ENCODE measurements around the gene CARHSP1.
"Not testable (repeated sequence)": the region's sequence is repeated elsewhere in the genome, so short reads cannot be mapped to it uniquely, and the experiment has no call there.

CARHSP1 gene

DNA sequence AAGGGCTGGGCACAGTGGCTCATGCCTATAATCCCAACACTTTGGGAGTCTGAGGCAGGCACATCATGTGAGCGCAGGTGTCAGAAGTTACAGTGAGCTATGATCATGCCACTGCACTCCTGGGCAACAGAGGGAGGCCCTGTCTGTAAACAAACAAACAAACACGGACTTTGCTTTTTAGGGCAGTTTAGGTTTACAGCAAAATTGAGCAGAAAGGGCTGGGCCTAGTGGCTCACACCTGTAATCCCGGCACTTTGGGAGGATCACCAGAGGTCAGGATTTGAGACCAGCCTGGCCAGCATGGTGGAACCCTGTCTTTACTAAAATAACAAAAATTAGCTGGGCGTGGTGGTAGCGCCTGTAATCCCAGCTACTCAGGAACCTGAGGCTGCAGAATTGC lies 3.3 kb upstream of the CARHSP1 start:
- DNase-seq (ENCODE audit: low read depth): no peak

DNA sequence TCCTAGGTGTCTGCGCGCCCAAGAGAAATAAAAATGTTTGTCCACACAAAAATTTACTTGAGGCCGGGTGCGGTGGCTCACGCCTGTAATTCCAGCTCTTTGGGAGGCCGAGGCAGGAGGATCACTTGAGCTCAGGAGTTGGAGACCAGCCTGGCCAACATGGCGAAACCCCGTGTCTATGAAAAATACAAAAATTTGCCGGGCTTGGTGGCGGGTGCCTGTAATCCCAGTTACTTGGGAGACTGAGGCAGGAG lies 1.1 kb upstream of the CARHSP1 start:
- not testable (repeated sequence) for DNase-seq (ENCODE audit: low read depth)

DNA sequence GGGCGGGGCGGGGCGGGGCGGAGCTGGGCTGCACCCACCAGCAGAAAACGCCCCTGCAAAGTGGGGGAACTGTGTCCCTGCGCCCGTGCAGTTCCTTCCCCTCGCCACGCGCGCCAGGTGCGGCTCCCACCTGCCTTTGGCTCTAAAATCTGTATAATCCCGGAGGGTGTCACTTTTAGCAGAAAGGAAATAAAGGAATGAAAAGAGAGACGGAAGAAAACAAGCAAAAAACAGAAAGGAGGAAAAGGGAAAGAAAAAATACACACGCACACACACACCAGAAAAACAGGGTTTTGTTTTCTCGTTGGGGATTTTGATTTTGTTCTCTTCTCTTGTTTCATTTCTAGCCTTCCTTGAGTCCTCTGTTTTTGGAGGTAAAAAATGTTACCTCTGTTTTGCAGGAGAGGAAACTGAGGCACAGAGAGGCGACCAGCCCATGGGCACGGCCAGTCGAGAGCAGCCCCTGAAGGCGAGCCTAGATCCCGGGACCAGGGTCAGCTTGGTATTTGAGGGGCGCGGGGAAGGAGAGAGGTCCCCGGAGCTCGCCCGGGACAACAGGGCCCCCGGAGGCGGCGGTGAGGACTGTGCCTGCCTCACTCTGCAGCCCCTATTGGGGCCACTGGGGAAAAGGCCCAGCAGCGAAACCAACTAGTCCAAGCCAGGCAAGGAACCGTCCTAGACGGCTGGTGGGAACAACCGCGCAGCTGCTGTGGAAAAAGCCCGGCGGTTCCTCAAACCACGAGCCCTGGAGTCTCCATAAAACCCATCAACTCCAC lies 594 bp upstream of the CARHSP1 start:
- DNase-seq (ENCODE audit: low read depth): no peak

DNA sequence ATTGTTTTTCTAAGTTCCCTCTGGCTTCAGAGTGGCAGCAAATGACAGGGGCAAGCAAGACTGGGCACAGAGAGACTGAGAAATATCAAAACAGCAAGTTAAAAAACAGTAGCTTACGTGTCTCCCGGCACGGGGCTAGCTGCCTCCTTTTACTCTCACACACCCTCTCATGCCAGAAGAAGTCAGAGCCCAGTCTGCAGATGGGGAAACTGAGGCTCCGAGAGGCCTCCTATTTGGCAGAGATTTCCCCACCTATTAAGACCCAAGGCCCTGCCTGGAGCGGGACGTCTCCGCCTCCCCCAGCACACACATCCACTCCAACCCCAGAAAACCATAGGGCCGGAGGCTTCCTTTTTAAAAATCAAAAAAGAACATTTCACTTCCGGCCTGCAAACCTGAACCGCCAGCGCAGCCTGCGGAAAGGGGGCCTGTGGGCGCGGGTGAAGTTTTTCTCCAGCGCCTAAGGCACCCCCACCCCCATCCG lies 832 bp downstream of the CARHSP1 start:
- no peak for DNase-seq (ENCODE audit: low read depth)

DNA sequence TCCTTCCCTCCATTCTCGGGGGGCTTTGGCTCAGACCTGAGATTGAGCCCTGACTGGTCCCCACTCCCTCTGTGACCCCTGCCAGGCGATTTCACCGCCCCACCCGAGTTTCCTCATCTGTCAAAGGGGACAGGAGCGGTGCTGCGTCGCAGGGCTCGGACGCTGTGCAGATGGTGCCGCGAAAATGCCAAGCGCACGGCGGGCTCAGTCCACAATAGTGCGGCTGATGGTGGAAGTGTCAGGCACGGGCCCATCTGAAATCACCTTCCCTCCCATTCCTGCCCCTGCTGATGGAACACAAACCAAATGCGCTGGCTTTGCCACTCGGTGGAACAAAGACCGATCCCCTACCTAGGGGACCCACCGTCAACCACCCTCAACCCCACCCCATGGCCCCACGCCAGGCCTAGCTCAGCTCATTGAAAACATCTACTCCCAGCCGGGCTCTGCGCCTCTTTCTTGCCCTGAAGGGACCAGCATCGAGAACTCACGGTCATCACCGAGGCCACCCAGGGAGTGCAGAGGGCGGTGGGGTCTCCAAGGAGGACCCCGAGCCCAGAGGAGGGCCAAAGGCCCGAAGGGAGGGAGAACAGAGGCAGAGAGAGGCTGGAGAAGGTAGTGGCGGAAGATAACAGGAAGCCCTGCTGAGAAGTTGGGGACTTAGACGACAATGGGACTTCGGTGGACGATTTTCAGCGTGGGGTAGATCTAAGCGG lies 1.4 kb downstream of the CARHSP1 start:
- DNase-seq (ENCODE audit: low read depth): no peak

DNA sequence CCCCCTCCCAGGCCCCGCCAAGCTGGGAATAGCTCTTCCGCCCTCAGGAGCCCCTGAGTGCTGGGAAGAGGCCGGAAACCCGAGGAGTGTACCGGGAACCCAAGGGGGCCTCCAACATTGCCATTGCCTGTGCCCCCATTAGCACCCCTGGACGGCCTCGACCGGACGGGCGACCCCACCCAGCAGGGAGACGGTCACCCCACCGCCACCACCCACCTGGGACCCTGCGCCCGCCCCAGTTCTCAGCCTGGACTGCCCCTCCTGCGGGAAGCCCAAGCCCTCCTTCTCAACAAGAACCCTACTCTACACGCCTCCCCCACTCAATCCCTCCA lies 2.0 kb downstream of the CARHSP1 start:
- no peak for DNase-seq (ENCODE audit: low read depth)

DNA sequence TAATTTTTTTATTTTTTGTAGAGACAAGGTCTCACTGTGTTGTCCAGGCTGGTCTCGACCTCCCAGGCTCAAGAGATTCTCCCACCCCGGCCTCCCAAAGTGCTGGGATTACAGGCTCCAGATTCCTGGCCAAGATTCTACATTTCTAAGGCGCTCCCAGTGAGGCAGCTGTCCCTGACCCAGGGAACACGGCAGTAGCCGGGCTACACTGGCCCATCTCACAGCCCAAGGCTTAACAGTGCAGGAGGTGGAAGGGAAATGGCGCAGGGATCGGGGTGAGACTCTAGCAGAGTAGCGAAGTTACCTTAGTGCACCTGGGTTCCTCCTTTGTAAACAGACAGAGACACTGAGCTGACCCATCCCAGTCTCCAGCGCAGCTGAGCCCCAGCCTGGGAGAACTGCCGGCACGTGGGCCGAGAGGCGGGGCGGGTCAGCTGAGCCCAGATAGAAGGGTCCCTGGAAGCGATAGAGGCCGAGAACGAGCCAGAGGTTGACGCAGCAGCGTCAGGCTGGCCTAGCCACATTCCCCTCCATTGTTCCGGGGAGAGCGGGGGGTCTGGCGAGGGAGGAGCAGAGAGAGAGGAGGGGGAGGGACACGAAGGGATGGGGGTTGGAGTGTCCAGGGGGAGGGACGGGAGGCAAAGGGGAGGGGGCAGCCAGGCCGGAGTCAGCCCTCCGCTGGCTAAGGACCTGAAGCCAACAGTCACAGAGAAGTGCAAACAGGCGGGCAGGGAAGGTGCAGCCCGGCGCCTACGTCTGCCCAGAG lies 2.5 kb downstream of the CARHSP1 start:
- DNase-seq (ENCODE audit: low read depth): no peak

DNA sequence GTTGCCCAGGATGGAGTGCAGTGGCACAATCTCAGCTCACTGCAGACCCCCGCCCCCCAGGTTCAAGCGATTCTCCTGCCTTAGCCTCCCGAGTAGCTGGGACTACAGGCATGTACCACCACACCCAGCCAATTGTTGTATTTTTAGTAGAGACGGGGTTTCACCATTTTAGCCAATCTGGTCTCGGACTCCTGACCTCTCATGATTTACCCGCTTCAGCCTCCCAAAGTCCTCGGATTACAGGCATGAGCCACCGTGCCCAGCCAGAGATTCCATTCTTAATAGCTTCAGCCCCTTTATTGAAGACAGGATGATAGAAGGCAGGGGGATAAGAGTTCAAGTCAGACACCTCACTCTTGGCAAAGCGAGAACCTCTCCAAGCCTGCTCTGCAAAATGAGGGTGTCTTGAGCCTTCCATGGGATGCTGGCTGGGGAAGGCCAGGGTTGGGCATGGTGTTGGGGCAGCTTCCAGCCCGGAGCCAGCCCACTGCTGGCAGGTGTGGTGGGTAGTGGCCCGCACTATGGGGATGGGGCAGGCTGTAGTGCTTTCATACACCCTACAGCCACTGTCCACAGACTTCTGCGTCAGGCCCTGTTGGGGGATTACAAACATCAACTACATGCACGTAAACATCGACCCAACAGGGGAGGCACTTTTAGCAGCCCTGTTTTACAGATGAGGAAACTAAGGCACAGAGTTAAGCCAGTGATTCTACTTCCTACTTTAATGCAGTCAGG lies 3.5 kb downstream of the CARHSP1 start:
- DNase-seq (ENCODE audit: low read depth): no peak

DNA sequence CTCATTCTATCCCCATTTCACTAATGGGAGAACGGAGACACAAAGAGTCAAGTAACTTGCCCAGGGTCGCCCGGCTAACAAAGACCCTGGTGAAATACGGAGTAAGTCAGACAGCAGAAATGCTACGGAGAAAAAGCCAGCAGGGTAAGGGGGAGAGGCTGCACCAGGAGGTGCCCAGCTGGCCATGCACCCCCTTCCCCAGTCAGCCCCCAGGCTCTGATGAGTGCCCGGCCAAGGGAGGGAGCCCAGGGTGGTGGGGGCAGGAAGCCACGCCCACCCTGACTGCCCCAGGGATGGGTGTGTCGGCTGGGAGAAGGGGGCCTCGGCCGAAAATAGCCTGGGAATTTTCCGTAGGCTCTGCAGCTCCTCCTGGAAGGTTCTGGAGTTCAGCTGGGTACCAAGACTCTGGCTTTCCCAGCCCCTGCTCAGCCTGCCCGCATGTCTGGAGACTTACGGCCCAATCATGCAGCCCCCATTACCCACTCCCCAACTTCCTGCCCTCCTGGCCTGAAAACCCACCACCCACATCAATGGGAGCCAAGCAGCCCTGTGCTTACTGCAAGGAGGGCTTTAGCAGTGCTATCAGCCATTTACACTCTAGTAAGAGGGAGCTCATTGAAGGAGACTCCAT lies 4.2 kb downstream of the CARHSP1 start:
- no peak for DNase-seq (ENCODE audit: low read depth)

DNA sequence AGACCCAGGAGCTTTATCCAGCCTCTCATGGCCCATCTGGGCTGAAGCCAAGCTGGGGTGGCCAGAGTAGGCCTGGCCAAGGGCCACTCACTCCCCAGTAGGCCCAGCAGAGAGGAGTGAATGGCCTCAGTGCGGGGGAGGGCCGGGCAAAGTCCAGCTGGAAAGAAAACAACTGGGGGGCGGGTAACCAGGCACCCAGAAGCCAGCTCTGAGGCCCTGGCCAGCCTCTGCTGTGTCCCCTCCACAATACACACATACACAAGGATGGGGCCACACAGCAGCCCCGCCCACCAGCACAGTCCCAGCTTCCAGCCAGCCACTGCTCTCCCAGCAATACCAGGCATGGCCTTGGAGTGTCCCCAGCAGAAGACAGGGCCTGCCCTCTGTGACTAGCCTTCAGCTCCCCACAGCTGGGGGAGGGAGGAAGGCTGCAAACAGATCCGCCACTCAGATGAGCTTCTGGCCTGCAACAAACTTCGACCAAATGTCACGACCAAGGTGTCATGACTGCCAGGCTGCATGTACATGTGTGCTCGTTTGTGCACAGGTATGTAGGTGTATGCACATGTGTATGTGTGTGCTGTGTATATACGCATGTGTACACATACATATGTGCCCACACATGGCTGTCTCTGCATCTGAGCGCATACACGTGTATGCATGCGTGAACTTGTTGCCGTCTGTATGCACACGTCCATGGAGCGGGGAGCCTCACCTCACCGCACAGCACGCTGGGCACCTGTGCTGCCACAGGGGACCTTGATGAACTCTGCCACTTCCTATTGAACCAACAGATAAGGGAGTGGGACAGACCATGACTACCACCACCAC lies 5.0 kb downstream of the CARHSP1 start:
- DNase-seq (ENCODE audit: low read depth): no peak

DNA sequence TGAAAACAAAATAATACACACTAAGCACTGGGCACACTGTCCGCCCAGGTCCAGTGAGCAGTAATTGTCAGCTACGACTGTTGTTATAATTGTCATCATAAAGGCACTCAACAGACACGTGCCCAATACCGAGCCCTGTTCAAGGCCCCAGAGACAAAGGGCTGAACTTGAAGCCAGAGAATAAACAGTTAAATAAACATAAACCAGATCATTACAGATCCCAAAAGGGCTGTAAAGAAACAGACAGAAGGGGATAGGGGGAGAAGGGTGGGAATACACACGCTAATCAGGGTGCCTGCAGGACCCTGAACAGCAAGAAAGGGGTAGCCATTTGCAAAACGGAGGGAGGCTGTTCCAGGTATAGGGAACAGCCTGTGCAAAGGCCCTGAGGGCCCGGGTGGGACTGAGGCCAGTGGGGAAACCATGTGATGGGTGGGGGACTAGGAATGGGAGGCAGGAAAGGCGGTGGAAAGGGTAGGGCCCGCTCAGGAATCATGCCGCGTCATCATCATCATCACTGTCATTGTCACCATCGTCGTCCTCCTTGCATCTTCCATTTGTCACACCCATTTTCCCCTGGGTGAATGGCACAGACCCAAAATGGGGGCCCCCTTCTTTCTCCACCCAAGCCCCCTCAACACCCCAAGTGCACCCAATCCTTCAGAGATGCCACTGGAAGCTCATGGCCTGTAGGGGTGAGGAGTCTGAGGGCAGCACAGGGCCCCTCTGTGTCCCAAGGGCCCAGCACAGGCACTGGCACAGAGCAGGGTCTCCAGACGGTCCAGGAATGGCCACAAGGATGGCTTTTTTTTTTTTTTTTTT lies 6.3 kb downstream of the CARHSP1 start:
- DNase-seq (ENCODE audit: low read depth): no peak

DNA sequence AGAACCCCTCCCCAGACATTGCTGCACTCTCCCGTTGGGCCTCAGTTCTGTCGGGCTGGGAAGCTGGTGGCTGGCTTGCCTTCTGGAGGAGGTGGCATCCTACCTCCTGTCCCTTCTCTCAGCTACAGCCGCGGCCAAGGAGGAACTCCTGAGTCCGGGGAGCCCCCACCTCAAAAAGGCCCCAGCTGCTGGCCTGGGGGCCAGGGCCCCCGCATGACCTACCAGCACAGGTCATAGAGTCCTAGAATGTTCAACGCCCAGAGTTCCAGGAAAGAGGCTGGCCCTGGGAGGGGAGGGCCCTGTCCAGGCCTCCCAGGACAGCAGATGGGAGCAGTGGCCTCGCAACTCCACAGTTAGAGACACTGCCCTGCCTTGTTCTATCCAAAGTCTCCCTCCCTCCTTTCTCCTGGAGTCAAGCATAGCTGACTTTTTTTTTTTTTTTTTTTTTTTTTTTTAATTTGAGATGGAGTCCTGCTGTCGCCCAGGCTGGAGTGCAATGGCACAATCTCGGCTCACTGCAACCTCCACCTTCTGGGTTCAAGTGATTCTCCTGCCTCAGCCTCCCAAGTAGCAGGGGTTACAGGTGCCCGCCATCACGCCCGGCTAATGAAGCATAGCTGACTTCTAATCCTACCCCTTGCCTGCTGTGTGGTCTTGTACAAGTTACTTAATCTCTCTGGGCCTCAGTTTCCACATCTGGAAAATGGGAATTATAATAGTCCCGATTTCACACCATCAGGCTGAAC lies 7.1 kb downstream of the CARHSP1 start:
- no peak for DNase-seq (ENCODE audit: low read depth)

DNA sequence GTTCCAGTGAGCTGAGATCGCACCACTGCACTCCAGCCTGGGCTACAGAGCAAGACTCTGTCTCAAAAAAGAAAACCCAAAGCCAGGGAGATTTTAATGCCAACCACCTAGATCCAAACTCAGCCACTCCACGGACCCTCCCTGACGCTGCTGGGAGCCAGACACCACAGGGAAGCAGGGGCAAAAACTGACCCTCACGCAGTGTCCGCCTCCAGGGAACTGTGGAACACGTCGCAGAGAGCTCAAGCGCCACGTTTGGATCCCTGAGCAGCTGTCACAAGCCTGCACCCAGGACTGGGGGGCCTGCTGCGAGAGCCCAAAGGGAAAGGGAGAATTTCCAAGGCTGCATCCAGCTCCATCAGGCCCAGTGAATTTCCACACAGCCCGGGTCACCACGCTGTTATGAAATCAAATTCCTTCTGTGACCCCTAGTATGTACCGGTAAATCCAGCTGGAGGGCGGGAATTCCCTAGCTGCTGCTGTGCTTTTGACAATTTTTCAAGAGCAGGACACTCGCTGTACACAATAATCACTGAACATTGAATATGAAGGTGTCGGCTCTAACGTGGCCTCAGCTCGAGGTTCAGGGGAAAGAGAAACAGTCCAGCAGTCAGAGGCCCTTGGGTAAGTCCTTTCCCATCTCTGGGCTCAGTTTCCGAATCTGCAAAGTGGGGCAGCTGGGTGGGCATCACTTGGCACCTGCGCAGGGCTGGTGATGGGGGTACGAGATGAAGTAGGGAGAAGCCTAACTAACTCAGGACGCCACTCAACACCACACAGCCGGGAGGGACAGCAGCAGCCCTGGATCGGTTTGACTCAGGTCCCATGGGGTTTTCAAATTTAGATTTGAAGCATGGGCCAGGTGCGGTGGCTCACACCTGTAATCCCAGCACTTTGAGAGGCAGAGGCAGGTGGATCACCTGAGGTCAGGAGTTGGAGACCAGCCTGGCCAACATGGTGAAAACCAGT lies 8.6 kb downstream of the CARHSP1 start:
- no peak for DNase-seq (ENCODE audit: low read depth)

DNA sequence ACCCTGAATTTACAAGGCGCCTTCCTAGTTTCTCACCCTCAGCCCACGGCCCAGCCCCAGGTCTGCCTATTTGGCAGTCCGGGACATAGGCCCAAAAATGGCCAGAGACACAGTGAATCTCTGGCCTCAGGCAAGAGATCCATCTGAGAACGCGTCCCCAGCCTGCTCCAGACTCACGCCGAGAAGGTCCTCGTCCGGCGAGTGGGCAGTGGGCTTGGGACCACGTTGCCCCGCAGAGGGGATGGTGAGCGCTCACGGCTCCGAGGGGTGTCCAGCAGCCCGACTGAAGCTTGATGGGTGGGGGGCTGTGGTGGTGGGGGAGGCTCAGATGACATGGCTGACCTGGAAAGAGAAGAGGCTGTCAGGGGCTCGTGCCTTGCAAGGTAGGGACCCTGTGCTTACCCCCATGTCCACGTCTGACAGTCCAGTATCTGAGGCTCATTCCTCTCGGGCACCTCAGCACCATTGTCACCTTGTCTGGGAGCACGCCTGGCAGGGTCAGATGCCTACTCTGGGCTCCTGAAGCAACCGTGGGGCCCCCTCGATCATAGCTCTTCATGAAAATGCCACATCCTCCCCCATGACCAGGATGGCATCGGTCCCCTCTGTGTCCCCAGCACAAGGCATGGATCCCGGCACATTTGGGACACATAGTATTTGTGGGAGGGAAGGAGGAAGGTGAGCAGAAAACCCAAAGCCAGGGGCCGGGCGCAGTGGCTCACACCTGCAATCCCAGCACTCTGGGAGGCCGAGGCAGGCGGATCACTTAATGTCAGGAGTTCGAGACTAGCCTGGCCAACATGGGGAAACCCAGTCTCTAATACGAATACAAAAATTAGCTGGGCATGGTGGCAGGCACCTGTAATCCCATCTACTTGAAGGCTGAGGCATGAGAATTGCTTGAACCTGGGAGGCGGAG lies 9.6 kb downstream of the CARHSP1 start:
- no peak for DNase-seq (ENCODE audit: low read depth)

DNA sequence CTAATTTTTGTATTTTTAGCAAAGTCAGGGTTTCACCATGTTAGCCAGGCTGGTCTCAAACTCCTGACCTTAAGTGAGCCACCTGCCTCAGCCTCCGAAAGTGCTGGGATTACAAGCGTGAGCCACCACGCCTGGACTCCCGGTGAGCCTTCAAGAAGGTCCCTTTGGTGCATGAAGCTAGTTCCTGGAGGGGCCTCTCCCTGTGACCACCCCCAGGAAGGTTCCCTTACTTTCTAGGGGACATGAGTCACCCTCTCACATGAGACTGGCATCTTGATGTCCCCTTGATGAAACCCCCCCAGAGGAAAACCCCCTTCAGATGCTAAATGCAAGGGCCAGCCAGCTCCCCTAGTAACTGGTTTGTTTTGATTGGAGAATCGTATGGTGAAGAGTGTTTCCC lies 12.8 kb downstream of the CARHSP1 start:
- no peak for DNase-seq (ENCODE audit: low read depth)

DNA sequence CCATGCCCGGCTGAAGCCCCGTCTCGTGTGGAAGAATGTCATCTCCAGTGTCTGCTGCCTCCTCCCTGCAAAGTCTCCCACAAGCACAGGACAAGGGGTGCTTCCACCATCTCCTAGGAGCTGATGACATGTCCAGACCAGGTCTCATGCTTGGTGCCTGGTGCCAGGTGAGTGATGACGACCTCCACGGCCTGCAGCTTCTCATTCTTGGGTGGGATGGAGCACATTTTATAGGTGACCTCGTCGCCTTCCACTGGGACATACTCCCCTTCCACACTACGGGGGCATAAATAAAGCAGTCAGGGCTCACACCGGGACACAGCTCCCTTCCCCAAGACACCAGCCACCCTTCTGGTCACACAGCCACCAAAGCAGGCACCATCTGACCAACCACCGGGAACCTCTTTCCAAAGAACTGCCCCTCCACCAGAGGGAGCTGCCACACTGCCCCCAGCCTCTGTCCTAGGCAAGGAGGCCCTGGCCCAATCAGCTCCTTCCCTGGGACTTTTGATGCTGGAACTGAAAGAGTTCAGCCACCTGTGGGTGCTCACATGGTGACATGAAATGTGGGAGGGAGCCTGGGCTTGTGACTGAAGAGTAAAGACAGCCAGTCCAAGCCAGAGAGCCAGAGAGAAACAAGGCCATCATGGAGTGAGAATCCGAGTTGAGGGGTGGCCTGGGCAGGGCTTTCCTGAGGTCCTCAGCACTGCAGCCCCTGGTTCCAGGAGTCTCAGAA lies 13.6 kb downstream of the CARHSP1 start:
- DNase-seq (ENCODE audit: low read depth): no peak
